GM10266 (cell line): ENCODE measurements around the gene NFIC.

Experiments used
- DNase-seq: peaks from one replicate; pipeline ENCODE4 v3.0.0; 2012; ENCODE audit errors: extremely low spot score
- TF ChIP-seq, protein P1 (sequence below): IDR thresholded peaks from 2 replicates; pipeline ENCODE4 v1.5.1; 2012; ENCODE audit warnings: mild to moderate bottlenecking, low read depth; ENCODE audit not compliant: control insufficient read depth, insufficient read depth; ENCODE audit errors: missing control alignments

The NFIC gene

DNA sequence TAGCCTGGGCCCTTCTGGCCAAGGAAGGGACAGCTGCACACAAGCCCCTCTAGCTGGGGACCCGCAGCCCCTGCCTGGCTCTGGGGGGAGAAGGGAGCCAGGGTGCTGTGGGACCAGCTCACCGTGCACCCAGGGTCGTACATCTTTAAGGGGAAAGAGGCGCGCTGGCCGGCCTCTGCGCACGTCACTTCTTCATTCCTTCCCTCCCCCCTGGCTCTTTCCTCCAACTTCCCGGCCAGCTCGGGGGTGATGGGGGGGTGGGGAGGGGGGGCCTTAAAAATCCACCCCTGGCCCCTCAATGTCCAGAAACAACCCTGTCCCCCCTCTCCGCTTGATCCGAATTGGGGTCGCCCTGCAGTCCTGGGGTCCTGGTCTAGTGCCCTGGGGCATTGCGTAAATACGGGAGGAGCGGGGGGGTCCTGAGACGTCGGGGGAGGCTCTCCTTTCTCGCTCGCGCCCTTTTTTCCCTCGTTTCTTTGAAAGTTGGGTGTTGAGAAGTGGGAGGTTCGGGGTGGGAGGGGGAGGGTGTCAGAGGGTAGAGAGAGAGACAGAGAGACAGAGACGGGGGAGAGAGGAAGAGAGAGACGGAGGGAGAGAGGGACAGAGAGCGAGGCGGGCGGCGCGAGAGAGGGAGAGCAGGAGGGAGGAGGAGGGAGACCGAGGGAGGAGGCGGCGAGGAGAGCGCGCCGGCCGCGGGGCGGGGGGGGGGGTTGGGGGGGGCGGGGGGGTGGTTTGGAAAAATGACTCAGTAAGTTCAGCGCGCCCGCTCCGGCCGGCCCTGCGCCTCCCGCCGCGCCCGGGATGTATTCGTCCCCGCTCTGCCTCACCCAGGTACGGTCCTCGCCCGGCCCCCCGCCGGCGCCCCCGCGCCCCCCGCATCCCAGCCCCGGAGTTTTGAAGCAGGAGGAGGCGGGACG lies at the start of gene NFIC:
Gene NFIC (plus strand): TSS at position 748 of the 917 bp plus-strand sequence. CDS start 54 bp downstream, at position 802.
- TF ChIP-seq, protein P1, sequence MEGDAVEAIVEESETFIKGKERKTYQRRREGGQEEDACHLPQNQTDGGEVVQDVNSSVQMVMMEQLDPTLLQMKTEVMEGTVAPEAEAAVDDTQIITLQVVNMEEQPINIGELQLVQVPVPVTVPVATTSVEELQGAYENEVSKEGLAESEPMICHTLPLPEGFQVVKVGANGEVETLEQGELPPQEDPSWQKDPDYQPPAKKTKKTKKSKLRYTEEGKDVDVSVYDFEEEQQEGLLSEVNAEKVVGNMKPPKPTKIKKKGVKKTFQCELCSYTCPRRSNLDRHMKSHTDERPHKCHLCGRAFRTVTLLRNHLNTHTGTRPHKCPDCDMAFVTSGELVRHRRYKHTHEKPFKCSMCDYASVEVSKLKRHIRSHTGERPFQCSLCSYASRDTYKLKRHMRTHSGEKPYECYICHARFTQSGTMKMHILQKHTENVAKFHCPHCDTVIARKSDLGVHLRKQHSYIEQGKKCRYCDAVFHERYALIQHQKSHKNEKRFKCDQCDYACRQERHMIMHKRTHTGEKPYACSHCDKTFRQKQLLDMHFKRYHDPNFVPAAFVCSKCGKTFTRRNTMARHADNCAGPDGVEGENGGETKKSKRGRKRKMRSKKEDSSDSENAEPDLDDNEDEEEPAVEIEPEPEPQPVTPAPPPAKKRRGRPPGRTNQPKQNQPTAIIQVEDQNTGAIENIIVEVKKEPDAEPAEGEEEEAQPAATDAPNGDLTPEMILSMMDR = no peak
- DNase-seq = peak; percentile 86

GRCh38 chr19:3316659-3317207 lies 49.6 kb upstream of the NFIC start:
- TF ChIP-seq, protein P1 = no peak
- no peak for DNase-seq

GRCh38 chr19:3319643-3320353 lies 46.6 kb upstream of the NFIC start:
- TF ChIP-seq, protein P1 = no peak
- DNase-seq = no peak

DNA sequence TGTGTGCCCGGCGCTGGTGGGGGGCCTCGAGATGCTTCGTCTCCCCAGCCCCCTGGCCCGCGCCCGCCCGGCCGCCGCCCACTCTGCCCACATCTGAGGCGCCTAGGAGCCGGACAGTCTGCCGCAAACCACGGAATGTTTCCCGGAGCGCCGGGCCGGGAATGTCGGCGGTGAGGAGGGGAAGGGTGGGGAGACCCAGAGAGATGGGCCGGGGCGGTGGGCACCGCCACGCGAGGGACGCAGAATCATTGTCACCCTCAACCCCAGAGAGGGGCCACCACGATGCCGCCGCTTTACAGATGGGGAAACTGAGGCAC lies 46.1 kb upstream of the NFIC start:
- DNase-seq = no peak

GRCh38 chr19:3320853-3321252 lies 45.5 kb upstream of the NFIC start:
- TF ChIP-seq, protein P1 = no peak
- DNase-seq = no peak

More for the DNA sequence above, 46.1 kb upstream of the NFIC start:
- TF ChIP-seq, protein P1 = no peak

GRCh38 chr19:3321696-3322095 lies 44.7 kb upstream of the NFIC start:
- TF ChIP-seq, protein P1 = no peak

More at GRCh38 chr19:3321696-3322095, 44.7 kb upstream of the NFIC start:
- no peak for DNase-seq
